Dermis lymphatic vessel endothelial cell (primary cell): ENCODE measurements around the gene TPRKB. TPM values are rescaled to one million over a fixed set of nuclear protein-coding genes. Genes with fewer than 3 reads are reported as not detected.

Source experiments
- total RNA-seq: library from RNA; depleted of rRNA; stranded (reverse); fragments of >200 nt; gene quantifications from 2 replicates; pipeline ENCODE4 v1.2.1, GENCODE V29; 2014

TPRKB gene
- total RNA-seq = 20.0 and 30.9 TPM in 2 replicates

GRCh38 chr2:73736855-73737779 is at the start of gene TPRKB:
TPRKB (minus strand) TSS chr2:73737345; CDS start chr2:73734569, 2,776 bp downstream.

GRCh38 chr2:73783883-73784282 is 46.7 kb upstream of the TPRKB start, which contains the start of gene C2orf78:
C2orf78 (plus strand) TSS chr2:73784183; CDS start chr2:73784310, 127 bp downstream.

GRCh38 chr2:73779467-73780236 is 42.5 kb upstream of the TPRKB start, which contains the start of gene DUSP11:
DUSP11 (minus strand) TSS chr2:73780103; CDS start chr2:73779974, 129 bp downstream.

Other genes starting within 250 kb of the TPRKB start
- not detected in 2 replicates for gene NAT8, start 94.9 kb downstream of the TPRKB start, total RNA-seq
- gene DUSP11, start 42.8 kb upstream of the TPRKB start, total RNA-seq = 27.5 and 27.8 TPM in 2 replicates
- not detected in 2 replicates for gene C2orf78, start 46.8 kb upstream of the TPRKB start, total RNA-seq
- 15.3 and 17.3 TPM in 2 replicates for gene STAMBP, start 91.6 kb upstream of the TPRKB start, total RNA-seq
- not detected in 2 replicates for gene ACTG2, start 155.7 kb upstream of the TPRKB start, total RNA-seq
- 41.2 and 45.0 TPM in 2 replicates for gene DGUOK, start 189.5 kb upstream of the TPRKB start, total RNA-seq
- gene TET3, start 247.6 kb upstream of the TPRKB start, total RNA-seq = 4.4 and 5.2 TPM in 2 replicates